Activated naive CD4-positive, alpha-beta T cell treated with Interleukin-2 at 50 U/mL for 16 hours (primary cell): ENCODE data around the gene ASIP.
"Not testable (repeated sequence)": the region's sequence is repeated elsewhere in the genome, so short reads cannot be mapped to it uniquely, and the experiment has no call there.

Source experiments
- DNase-seq: peaks from one replicate; pipeline ENCODE4 v3.0.0-alpha.2; 2020

Gene ASIP

DNA sequence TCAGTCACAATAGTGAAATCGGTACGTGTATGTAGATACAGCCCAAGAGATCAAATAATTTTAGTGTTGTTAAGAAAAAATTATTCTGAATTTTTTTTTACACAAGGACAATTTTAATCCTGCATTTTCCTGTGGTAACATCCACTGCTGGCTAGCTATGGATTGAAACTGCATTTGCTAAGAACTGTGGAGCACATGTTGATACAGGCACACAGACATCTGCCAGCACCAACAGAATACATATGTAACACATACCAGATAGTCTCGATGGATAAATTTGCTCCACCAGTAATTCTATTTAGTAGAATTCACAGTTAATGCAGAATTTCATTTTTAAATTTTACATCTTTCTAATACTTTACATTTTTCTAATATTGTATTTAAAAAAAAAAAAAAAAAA lies 2.2 kb downstream of the ASIP start:
- no peak for DNase-seq

DNA sequence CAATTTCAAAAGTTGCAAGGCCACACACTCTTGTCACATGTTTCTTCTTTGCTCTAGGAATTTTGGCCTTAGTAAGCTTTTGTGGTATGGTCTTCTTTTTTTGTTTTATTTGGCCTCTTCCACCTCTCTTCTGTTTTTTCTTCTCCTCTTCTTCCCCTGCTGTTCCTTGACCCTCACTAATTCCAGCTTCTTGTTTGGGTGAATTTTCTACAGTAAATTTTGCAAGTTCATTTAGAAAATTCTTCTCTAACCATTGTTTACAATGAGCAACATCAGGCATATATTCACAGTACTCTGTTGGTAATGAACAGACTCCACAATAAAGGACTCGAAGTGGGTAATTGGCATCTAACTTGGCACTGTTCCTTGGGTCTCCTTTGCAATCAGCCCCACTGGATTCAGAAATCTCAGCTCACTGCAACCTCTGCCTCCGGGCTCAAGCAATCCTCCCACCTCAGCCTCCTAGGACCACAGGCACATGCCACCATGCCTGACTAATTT lies 5.0 kb downstream of the ASIP start:
- DNase-seq, result no peak

DNA sequence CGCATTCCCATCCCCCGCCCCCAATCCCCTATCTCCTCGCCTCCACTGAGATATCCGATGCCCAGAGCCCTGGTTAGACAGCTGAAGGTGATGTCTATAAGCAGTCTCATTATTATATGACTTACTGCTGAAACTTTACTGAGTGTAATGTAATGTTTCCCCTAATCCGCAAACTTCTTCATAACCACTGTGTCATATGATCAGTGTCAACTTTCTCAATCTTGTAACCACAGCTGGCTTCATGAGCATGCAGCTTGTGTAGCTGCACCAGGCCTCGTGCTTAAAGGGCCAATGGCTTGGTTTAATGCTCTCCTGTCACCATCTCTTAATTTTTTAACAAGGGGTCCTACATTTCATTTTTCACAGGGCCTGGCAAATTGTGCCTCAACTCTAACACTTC lies 8.1 kb downstream of the ASIP start:
- no peak for DNase-seq

GRCh38 chr20:34250005-34250404 lies 8.8 kb downstream of the ASIP start:
- DNase-seq, result no peak

DNA sequence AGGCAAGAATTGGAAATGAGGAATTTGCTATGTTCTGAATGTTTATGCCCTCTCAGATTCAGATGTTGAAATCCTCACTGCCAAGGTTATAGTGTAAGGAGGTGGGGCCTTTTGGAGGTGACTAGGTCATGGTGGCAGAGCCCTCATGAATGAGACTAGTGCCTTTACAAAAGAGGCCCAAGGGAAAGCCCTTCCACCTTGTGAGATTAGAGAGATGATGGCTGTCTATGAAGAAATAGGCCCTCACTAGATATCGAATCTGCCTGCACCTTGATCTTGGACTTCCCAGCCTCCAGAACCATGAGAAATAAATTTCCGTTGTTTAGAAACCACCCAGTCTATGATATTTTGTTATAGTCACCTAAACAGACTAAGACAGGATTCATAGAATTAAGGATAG lies 10.4 kb downstream of the ASIP start:
- no peak for DNase-seq

DNA sequence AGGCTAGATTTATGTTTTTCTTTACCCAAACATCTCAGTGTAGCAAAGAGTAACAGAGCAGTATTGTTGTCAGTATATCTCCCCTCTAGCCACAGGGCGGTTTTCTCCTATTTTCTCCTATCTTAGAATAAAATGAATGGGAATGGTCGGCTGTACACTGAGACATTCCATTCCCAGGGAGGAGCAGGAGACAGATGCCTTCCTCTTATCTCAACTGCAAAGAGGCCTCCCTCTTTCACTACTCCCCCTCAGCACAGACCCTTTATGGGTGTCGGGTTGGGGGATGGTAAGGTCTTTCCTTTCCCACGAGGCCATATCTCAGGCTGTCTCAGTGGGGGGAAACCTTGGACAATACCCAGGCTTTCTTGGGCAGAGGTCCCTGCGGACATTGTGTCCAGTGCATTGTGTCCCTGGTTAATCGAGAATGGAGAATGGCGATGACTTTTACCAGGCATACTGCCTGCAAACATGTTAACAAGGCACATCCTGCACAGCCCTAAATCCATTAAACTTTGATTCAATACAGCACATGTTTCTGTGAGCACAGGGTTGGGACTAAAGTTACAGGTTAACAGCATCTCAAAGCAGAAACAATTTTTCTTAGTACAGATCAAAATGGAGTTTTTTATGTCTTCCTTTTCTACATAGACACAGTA lies 11.3 kb downstream of the ASIP start:
- DNase-seq, result not testable (repeated sequence)

- no peak for DNase-seq
Measured at GRCh38 chr20:34254979-34255378, 13.8 kb downstream of the ASIP start.

DNA sequence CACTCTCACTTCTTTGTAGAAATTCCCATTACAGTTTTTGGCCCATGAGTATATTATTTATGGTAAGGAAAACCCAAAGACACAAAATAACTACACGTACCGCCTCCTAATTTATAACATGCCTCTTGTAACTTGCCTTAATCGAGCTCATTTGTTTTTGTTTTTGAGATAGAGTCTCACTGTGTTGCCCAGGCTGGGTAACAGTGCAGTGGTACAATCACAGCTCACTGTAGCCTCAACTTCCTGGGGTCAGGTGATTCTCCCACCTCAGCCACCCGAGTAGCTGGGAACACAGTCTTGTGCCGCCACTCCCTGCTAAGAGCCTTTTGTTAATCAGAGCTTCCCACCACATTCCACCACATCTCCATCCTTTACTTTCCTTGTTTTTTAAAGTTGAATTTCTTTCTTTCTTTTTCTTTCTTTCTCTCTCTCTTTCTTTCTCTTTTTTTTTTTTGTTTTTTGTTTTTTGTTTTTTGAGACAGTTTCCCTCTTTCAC lies 15.5 kb downstream of the ASIP start:
- no peak for DNase-seq

- no peak for DNase-seq
Measured at GRCh38 chr20:34260208-34260942, 19.2 kb downstream of the ASIP start.

DNA sequence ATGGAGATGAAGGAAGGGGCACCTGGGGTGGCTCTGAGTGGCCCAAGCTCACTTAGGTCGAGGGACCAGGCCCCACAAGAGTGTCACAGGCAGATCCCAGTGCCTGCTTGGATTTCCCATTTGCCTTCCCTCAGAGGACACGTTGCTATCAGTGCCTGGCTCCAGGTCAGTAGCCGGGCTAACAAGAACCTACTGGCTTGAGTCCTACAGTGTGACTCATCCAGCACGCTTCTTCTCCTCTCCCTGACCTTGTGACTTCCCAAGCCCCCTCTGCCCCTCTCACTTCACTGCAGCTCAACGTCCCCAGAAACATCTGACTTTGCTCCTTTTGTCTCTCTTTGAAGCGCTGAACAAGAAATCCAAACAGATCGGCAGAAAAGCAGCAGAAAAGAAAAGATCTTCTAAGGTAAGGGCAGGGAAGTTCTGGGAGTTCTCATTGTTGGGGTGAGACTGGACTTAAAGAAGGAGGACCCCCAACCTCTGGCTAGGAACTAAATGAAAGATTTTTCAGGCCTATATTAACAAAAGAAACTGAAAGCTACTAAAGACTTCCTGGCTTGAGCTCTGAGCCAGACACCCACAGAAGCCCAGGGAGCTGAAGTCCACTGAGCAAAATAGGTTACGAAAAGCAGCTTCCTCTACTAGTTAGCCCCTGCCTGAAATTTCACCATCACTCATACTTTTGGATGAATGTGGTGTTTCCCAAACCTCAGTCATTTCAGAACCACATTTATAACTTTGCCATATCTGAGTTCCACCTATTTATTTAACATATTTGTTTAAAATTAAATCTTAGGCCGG lies 21.5 kb downstream of the ASIP start:
- no peak for DNase-seq

DNA sequence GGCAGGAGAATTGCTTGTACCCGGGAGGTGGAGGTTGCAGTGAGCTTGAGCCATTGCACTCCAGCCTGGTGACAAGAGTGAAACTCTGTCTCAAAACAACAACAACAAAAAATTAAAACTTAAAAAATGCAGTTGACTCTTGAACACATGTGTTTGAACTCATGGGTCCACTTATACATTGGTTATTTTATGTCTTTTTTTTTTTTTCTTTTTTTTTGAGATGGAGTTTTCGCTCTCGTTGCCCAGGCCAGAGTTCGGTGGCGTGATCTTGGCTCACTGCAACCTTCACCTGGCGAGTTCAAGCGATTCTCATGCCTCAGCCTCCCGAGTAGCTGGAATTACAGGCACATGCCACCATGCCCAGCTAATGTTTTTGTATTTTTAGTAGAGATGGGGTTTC lies 22.2 kb downstream of the ASIP start:
- not testable (repeated sequence) for DNase-seq

GRCh38 chr20:34264141-34264540 lies 22.9 kb downstream of the ASIP start:
- no peak for DNase-seq

- DNase-seq, result no peak
Measured at GRCh38 chr20:34268145-34268544, 26.9 kb downstream of the ASIP start.

DNA sequence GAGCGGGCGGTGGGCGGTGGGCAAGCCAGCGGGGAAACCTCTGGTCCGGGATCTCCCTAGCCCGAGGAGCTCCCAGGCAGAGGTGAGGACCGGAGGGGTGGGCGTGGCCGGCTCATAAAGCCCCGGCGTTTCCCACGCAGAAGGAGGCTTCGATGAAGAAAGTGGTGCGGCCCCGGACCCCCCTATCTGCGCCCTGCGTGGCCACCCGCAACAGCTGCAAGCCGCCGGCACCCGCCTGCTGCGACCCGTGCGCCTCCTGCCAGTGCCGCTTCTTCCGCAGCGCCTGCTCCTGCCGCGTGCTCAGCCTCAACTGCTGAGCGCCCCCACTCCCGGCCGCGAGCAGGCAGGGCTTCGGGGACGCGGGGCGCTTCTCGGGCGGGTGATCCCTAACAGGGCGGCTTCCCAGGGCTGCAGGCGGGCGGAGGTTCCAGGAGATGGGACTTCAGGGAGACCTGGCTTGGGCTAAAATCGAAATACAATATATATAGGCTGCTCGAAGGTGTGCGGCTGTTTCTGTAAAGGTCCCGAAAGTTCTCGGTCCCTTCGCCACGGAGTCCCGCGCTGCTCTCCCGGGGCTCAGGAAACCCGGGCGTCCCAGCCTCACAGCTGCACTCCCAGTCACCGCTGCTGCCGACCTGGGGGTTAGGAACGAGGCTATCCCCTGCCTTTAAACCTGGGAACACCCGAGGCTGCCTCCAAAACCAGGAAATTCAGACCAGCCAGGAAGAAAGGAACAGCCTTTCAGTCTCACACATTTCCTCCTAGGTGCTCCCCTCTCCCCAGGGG lies 27.8 kb downstream of the ASIP start:
- DNase-seq, result peak; percentile 14

- DNase-seq, result no peak
Measured at GRCh38 chr20:34269996-34270627, 28.9 kb downstream of the ASIP start.

DNA sequence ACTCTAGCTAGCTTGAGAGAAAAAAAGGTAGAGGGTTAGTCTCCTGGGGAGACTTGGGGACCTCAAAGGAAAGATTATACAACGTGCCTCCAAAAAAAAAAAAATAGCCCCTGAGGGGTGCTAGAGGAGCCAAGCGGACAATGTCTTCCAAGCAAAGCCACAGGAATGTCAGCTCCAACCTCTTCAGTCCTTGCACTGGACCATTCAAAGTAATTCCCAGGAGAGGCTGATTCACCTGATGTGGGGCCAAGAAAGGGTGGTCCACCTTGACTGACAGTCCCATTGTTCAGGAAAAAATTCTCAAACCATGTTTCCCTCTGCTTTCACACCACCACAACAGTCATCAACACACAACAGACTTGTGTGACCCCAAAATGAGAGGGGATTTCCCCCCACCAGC lies 30.7 kb downstream of the ASIP start:
- DNase-seq, result no peak

DNA sequence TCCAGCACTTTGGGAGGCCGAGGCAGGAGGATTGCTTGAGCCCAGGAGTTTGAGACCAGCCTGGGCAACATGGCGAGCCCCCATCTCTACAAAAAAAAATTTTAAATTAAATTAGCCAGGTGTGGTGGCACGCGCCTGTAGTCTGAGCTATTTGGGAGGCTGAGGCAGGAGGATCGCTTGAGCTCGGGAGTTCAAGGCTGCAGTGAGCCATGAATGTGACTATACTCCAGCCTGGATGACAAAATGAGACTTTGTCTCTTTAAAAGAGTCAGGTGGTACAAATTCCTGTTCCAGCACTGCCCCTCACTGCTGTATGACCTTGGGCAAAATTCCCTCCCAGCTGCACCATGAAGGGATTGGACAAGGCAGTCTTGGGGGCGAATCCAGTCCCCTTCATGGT lies 33.5 kb downstream of the ASIP start:
- no peak for DNase-seq

DNA sequence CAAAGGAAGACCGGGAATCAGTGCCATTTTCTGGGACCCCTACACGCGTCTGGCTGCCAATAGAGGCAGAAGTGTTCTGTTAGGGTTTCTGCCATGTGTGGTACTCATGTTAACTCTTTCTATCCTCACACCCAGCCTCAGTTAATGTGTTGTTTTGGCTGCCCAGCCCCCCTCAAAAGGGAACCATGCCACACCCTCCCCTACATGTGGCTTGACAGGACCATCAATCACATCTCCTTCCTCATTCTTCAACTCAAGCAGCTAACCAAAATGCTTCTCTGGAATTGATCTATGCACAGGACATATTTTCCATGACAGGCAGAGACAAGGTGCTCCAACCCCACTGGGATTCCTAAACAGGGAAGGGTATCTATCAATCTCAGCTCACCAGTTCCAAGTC lies 40.0 kb downstream of the ASIP start:
- DNase-seq, result no peak

DNA sequence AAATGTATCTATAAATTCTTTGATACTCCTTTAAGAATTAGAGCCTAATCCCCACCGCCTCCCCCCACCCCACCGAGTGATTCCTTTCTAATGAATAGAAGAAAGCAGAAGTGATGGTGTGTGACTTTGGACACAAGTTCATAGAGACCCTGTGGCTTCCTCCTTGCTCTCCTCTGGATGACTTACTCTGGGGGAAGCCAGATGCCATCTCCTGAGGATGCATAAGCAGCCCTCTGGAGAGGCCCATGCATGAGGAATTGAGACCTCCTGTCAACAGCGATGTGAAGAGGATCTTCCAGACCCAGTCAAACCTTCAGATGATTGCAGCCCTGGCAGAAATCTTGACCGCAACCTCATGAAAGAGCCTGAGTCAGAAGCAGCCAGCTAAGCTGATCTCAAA lies 40.8 kb downstream of the ASIP start:
- no peak for DNase-seq

DNA sequence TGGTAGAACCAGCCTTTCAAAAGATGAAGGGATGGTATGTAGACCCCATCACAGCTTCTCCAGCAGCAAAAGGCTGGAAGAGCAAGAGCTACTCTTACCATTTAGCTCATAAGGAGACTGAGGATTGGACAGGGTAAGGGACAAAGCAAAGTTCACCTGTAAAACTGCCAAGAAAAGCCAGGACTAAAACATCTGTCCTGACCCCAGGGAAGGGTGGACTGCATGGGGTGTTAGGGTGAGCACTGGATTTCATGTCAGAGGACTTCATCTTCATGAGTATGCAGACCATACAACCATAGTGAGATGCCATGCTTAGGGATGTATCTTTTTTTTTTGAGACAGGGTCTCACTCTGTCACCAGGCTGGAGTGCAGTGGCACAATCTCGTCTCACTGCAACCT lies 42.6 kb downstream of the ASIP start:
- no peak for DNase-seq

DNA sequence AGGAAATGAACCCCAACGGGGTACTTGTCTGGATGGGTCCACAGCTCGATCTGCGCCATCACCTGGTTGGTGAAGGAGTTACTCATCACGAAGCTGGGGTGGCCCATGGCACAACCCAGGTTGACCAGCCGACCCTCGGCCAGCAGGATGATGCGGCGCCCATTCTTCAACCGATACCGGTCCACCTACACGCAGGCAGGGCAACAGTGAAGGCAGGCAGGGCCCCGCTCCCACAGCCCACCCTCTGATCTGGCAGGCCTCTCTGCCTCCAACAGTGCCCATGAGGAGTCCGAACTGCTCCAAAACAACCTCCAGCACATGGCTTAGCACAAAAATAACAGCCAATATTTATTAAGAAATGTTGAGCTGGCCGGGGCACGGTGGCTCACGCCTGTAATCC lies 44.2 kb downstream of the ASIP start:
- DNase-seq, result no peak

DNA sequence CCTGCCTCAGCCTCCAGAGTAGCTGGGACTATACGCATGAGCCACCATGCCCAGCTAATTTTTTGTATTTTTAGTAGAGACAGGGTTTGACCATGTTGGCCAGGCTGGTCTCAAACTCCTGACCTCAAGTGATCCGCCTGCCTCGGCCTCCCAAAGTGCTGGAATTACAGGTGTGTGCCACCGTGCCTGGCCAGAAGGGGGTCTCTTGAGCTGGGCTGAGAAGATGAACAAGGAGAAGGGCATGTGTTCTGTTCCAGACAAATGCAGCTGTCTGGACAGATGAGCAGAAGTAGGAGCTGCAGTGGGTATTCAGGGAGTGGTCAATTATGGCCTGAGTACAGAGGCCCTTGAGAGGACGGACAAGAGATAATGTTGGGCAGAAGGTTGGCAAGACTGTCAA lies 46.3 kb downstream of the ASIP start:
- not testable (repeated sequence) for DNase-seq
